ENCODE results near the gene ATP5PB.

The ATP5PB gene

GRCh38 chr1:111491070-111491469 lies 41.8 kb downstream of the ATP5PB start:
- Histone ChIP-seq H3K4me3 (ENCODE audit: low read length) (no peak overlapping the region), H3F3A (ENCODE audit: insufficient read depth, low read length) (0 out of 2 replicates have a peak, but pooled peaks cover under 1% of the 10 kb centered on the region), H3K27me3 (replicated peaks; ENCODE audit: insufficient read depth, low read length) (no peaks in the 10 kb centered on the region), H3K27ac (ENCODE audit: low read length) (no peak overlapping the region), H3K9ac (ENCODE audit: low read length) (no peak overlapping the region), H3K36me3 (replicated peaks; ENCODE audit: insufficient read depth, low read length) (no peaks in the 10 kb centered on the region), H2AFZ (ENCODE audit: low read length) (no peak overlapping the region), H4K20me1 (ENCODE audit: insufficient read depth, low read length) (no peaks in the 10 kb centered on the region), H3K9me3 (replicated peaks; ENCODE audit: insufficient read depth, low read length) (no peaks in the 10 kb centered on the region), H3K9me2 (replicated peaks; ENCODE audit: insufficient read depth, low read length) (no peaks in the 10 kb centered on the region), H3K4me1 (ENCODE audit: low read length) (no peaks in the 10 kb centered on the region), H3K4me2 (ENCODE audit: low read depth, low read length) (no peak overlapping the region), H3K79me2 (ENCODE audit: low read length) (no peaks in the 10 kb centered on the region)
- DNase-seq, result no peak
- TF ChIP-seq EZH2phosphoT487 (IDR thresholded peaks at IDR 0.05; ENCODE audit: low read length), result no peak
- TF ChIP-seq EZH2 (optimal IDR thresholded peaks at IDR 0.05; ENCODE audit: low read depth, low read length), result no peak
- TF ChIP-seq CTCF (IDR thresholded peaks at IDR 0.05; ENCODE audit: low read length), result no peak

- Histone ChIP-seq H2AFZ (ENCODE audit: low read length) (no peak overlapping the region), H3K27ac (ENCODE audit: low read length) (peak overlapping the region; percentile 50; the same call in 1 of the 2 replicates), H3K9ac (ENCODE audit: low read length) (no peak overlapping the region), H3K4me2 (ENCODE audit: low read depth, low read length) (peak overlapping the region; percentile 45; the same call in 1 of the 2 replicates), H3K36me3 (replicated peaks; ENCODE audit: insufficient read depth, low read length) (no peaks in the 10 kb centered on the region), H3K27me3 (replicated peaks; ENCODE audit: insufficient read depth, low read length) (no peaks in the 10 kb centered on the region), H3K79me2 (ENCODE audit: low read length) (no peaks in the 10 kb centered on the region), H3K9me3 (replicated peaks; ENCODE audit: insufficient read depth, low read length) (no peaks in the 10 kb centered on the region), H3K4me1 (ENCODE audit: low read length) (0 out of 2 replicates have a peak, but pooled peaks cover 5% of the 10 kb centered on the region), H3F3A (ENCODE audit: insufficient read depth, low read length) (peaks cover 3% of the 10 kb centered on the region; the same call in 1 of the 2 replicates), H3K4me3 (ENCODE audit: low read length) (peak overlapping the region; percentile 27; the same call in 1 of the 2 replicates), H3K9me2 (replicated peaks; ENCODE audit: insufficient read depth, low read length) (no peaks in the 10 kb centered on the region), H4K20me1 (ENCODE audit: insufficient read depth, low read length) (no peaks in the 10 kb centered on the region)
- TF ChIP-seq EZH2phosphoT487 (IDR thresholded peaks at IDR 0.05; ENCODE audit: low read length) (no peak), EZH2 (optimal IDR thresholded peaks at IDR 0.05; ENCODE audit: low read depth, low read length) (no peak), CTCF (IDR thresholded peaks at IDR 0.05; ENCODE audit: low read length) (no peak)
- peak; percentile 71 for DNase-seq
These were observed 47.1 kb downstream of the ATP5PB start for GRCh38 chr1:111496398-111496797.

DNA sequence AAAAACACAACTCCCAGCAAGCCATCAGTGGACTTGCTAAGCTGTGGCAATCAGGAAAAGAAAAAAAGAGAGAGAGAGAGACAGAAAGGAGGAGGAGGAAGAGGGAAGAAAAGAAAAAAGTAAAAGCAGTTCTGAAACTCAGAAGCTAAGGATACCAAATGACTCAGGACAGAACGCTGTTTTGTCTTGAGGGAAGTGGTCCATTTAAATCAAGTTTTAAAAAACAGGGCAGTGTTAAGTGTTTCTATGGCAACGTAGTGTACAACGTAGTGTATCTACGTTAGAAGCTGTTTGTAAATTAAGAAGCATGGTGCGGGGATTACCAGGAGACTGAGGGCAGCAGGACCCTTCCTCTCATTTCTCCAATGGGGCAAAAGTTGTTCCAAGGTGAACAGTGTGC lies 48.3 kb downstream of the ATP5PB start:
- H3K4me2 ChIP-seq (ENCODE audit: low read depth, low read length), result no peak overlapping the region

More for the DNA sequence above, 48.3 kb downstream of the ATP5PB start:
- Histone ChIP-seq H3K27ac (ENCODE audit: low read length) (no peak overlapping the region), H3K4me3 (ENCODE audit: low read length) (no peak overlapping the region), H3K79me2 (ENCODE audit: low read length) (no peaks in the 10 kb centered on the region), H2AFZ (ENCODE audit: low read length) (no peak overlapping the region), H4K20me1 (ENCODE audit: insufficient read depth, low read length) (no peaks in the 10 kb centered on the region), H3K9me3 (replicated peaks; ENCODE audit: insufficient read depth, low read length) (no peaks in the 10 kb centered on the region), H3K36me3 (replicated peaks; ENCODE audit: insufficient read depth, low read length) (no peaks in the 10 kb centered on the region), H3K27me3 (replicated peaks; ENCODE audit: insufficient read depth, low read length) (no peaks in the 10 kb centered on the region), H3K4me1 (ENCODE audit: low read length) (0 out of 2 replicates have a peak, but pooled peaks cover 5% of the 10 kb centered on the region), H3K9me2 (replicated peaks; ENCODE audit: insufficient read depth, low read length) (no peaks in the 10 kb centered on the region), H3K9ac (ENCODE audit: low read length) (no peak overlapping the region), H3F3A (ENCODE audit: insufficient read depth, low read length) (peaks cover 3% of the 10 kb centered on the region; the same call in 1 of the 2 replicates)
- TF ChIP-seq CTCF (IDR thresholded peaks at IDR 0.05; ENCODE audit: low read length), result no peak
- DNase-seq, result no peak
